IPS-NIHi7 (cell line): ENCODE measurements around the gene TLCD1.
"Not testable (repeated sequence)": the region's sequence is repeated elsewhere in the genome, so short reads cannot be mapped to it uniquely, and the experiment has no call there.

ENCODE experiments used
- DNase-seq: peaks from one replicate; pipeline ENCODE4 v3.0.0; 2012; ENCODE audit warnings: mixed read lengths; ENCODE audit errors: extremely low spot score

The TLCD1 gene

DNA sequence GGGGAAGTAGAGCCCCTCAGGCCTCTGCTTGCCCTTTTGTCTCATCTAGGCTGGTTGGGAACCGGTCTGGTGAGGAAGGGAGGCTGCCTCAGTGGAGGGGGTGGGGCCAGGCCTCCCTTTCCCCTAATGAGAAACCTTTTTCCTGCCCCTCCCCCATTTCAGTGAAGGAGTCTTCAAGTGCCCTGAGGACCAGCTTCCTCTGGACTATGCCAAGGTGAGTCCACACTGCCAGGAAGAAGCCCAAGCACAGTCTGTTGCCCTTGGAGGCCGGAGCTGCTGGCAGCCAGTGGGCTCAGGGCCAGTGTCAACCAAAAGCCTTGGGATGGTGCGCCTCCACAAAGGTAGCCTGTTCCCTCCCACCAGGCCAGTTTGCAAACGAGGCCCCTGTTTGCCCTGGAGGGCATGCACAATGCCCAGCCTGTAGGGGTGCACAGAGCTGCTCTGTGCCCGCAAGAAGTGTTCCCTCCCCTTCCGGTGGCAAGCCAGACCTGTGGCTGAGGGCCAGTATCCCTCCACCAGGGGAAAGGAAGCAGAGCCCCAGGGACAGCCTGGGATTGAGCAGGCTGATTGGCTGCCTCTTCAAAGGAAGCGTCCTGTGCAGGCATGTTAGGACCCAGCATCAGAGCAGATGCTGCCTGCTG lies 21.1 kb upstream of the TLCD1 start:
- DNase-seq = no peak

DNA sequence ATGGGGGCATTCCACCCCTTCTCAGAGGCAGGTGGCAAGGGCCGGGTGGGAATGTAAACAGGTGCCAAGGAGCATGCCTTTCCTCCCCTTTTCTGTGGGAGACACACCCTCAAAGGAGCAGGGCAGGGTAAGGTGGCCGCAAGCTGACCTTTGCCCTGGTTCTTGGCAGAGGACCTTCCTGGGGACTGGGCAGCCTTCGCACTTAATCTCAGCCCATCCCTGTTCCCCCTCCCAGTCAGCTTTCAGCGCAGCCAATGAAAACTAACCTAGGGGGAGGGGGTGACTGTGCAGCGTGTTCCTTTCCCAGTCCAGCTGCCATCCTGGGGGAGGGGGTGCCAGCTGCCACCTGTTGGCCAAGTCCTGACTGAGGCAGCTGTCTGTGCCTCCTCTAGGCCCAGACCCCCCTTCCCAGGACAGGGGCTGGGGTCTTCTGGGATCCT lies 20.6 kb upstream of the TLCD1 start:
- DNase-seq = no peak

DNA sequence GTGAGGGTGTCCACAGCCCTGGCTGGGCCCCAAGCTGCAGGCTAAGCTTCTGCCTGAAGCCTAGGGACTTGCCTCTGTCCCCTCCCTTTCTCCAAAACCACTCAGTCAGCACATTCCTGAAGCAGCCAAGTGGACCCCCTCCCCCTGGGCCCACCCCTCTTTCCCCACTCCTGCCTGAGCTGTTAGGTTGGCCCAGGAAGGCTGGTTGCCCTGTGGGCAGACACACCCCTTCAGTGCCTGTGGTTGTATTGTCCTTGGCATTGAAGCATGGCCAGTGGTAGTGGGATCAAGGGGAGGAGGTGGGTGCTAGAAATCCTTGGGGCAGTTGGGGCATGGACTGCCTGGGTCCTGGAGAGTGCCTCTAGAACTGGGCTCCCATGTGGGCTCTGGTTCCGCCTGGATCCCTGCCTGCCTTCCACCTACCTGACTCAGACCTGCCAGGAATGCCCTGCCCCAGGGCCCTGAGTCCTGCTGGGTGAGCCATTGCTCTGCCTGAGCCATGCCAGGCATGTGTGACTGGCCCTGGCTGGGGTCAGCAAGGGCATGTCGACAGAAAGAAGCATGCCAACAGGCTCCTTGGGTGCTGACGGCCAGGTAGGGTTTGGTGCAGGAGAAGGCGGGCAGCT lies 19.9 kb upstream of the TLCD1 start:
- no peak for DNase-seq

DNA sequence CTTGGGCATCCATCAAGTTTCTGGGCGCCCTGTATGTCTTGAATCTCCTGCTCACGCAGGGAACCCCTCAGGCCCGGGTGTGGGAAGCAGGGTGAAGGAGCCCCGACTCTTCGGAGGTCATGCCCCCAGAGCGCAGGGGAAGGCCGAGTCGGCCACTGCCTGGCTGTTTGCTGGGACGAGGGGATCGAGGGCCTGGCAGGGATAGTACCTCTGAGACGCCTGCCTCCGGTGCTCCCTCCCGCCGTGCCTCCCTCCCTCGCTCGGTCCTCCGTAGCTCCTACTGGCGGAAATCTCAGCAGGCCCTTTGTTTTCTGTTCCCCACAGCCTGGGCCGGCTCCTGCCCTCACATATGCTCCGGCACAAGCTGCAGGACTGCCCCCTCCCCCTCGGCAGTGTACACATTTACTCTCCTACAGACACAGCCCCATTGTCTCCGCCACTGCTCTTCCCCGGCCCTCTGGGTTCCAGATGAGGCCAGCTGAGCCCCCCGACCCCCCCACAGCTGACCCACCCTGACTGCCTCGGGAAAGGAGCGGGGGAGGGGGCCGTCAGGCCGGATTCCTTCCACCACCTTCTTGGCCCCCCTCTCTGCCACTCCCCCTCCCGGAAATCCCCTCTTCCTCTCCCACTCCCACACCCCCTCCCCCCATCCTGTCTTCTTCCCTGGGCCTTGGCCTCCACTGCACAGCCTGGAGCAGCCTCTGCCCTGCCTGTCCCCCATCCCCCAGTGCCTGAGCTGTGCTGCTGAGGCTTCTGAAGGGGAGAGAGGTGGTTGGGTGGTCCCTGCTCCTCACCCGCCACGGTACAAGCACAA lies 19.1 kb upstream of the TLCD1 start:
- peak; percentile 31 for DNase-seq

DNA sequence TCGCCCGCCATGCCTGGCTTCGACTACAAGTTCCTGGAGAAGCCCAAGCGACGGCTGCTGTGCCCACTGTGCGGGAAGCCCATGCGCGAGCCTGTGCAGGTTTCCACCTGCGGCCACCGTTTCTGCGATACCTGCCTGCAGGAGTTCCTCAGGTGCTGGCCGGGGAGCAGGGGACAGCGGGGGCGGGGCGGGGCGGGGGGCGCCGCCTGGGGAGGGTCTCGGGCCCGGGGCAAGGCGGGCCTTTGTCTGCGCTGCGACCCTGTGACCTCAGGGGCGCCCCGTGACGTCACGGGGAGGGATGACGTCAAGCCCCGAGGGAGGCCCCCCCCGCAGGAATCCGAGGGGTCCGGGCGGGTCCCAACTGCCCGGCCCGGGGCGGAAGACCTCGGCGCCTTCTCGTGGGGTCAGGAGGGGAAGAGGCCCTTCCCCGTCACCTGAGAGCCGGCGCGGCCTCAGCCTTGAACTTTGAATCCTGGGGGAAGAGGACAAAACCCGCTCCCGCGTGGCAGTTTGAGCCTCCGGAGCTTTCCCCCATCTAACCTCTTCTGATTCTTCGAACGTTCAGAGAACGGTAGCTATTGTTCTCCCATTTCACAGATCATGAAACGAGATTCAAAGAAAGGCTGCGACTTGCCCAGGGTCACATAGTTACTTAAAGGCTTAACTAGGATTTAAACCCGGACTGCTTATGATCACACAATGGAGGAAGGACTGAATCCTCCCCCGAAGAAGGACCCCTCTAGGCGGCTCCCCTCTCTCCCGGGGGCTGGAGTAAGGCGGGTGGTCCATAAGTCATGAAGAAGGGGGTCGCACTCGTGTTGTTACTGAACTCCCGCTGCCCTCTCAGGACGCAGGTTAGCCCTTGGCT lies 18.3 kb upstream of the TLCD1 start:
- peak; percentile 74 for DNase-seq

DNA sequence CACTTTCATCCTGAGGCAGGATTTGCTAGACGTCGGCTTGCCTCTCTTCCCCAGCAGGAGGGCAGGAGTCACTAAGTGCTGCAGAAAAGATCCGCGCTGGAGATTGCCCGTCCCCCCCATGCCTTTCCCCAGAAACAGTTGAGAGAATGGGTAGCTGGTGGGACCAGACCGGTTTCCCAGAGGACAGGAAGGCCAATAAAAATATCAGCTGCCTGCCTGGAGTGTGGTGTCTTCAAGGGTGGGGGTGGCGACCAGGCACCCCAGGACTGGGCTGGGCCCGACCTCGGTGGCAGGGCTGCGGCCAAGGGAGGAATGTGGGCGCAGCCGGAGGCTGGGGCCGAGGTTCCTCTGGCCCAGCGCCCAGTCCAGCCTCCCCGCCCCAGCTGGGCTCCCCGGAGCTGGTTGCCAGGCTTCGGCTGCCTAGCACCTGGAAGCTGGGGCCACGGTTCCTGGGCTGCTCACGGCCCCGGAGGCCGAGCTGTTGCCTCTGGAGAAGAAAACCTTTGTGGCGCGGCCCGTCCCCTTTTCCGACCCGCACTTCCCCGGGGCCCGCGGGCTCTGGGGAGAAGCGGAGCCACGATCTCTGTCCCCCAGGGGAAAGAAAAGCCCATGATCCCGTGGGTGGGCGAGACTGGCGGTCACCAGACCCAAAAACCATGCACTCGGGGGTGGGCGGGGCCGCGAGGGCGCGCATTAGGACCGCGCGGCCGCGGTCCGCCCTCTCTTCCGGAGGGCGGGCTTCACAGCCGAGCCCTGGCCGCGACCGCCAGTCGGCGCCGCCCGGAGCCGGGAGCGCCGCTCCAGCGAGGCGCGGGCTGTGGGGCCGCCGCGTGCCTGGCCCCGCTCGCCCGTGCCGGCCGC lies 17.4 kb upstream of the TLCD1 start, which contains the start of gene TRAF4:
Gene TRAF4 (plus strand): TSS at position 769 of the 861 bp plus-strand sequence. CDS start 102 bp downstream, outside the sequence.
- DNase-seq = peak; percentile 75

DNA sequence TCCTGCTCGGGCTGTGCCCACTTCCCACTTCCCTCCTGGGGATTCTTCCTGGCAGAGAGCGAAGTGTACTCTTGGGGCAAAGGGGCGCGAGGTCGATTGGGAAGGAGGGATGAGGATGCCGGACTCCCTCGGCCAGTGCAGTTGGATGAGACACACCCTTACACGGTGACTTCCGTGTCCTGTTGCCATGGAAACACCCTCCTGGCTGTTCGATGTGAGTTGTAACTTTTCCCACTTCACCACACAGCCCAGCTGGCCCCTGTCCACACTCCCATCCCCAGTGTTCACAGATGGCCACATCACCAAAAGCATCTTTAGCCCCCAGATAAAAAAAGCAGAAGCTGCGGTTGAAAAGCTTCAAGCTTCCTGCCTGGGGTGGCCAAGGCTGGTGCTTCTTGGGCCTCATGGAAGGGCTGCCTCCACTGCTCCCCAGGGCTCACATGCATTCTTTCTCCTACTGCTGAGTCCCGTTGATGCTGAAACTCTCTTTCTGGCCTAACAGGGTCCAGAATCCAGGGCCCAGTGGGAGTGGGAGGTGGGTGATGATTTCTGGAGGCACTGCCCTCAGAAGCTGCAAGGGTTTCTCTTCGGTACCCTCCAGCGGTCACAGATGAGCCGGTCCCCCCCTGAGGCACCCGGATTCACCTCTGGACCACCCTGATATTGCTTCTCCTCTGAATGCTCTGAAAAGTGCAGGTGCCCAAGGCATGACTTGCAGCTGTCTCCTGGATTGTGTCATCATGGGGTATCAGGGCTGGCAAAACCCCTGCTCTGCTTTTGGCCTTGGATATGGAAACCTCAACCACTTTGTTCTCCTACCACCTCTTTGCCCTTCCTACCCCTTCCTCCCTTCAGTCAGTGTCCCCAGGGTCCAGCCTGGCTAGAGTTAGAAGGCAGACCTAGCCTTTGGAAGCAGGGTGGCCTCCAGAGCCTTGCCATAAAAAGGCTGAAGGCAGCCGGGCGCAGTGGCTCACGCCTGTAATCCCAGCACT lies 15.6 kb upstream of the TLCD1 start:
- no peak for DNase-seq

DNA sequence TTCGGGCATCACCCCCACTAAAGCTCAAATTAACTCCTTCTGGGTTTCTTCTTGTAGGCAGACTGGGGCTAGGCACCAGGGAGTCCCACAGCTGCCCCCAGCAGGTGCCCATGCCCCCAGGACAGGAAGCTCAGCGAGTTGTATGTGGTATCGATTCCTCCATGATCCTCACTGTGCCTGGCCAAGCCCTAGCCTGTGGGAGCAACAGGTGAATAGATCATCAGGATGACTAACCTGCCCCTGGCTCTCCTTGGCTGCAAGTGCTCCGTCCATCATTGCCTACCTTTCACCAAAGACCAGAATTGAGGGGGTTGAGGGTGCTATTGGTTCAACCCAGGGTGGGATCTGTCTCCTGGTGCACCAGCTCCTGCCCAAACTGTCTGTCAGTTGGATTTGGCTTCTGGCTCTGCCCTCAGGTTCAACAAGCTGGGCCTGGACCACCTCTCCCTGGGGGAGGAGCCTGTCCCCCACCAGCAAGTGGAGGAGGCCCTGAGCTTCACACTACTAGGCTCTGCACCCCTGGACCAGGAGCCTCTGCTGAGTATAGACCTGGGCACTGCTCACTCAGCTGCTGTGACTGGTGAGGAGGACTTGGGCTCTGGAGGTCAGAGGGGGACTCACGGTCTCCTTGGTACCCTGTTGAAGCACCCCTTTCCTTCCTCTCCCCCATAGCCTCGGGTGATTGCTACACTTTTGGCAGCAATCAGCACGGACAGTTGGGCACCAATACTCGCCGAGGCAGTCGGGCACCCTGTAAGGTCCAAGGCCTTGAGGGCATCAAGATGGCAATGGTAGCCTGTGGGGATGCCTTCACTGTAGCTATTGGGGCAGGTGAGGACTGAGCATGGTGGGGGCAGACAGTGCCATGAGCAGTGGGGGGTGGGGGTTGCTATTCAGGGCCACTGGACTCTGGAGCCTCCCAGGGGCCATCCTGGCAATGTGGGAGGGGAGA lies 14.6 kb upstream of the TLCD1 start:
- DNase-seq = no peak

DNA sequence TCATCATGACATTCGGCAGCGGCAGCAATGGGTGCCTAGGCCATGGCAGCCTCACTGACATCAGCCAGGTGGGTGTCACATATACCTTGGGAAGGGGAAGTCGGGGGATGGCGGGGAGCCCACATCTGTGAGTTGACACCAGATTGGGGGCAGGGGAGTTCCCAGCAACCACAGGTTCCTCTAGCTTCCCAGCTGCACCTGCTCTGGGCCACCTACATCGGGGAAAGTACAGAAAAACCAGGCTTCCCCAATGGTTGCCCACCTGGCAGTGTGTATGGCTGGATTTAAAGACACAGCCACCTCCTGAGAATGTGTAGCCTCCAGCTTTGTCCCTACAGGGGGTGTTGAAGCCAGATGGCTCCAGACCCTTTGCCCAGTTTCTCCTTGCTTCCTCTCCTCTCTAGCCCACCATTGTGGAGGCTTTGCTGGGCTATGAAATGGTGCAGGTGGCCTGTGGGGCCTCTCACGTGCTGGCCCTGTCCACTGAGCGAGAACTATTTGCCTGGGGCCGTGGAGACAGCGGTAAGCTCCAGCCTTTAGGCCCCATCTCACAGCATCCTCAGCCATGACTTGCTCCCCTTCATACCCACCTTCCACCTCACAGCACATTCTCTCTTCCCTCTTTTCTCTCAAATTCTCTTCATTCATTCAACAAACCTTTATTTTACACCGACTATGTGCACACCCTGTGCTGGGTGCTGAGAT lies 12.8 kb upstream of the TLCD1 start:
- no peak for DNase-seq

DNA sequence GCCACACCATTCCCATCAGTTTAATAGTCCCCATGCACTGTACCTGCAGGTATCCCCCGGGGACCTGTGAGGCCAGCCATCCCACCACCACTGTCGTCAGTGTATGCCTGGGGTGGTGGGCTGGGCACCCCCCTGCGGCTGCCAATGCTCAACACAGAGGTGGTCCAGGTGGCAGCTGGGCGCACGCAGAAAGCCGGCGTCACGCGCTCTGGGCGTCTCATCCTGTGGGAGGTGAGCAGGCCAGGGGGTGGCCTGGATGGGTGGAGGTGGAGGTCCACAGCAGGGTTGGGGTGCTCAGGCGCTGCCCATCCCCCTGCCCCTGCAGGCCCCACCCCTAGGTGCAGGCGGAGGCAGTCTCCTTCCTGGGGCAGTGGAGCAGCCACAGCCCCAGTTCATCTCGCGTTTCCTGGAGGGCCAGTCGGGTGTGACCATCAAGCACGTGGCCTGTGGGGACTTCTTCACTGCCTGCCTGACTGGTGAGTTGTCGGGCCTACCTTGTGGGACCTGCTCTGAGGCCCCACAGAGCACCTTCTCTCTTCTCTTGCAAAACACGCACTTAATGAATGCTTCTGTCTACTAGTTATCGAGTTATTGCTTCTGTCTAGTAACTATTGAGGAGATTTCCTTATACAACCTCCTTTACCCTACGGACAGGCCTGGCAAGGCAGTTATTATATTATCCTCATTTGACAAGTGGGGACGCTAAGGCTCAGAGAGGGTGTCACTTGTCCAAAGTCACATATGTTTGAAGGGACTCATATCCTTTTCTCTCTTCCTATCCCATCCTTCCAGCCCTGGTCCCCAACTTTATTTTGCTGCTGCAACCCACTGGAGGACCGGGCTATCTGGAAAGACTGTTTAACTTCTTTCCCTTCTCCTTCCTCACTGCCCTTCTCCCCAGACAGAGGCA lies 12.0 kb upstream of the TLCD1 start:
- no peak for DNase-seq

DNA sequence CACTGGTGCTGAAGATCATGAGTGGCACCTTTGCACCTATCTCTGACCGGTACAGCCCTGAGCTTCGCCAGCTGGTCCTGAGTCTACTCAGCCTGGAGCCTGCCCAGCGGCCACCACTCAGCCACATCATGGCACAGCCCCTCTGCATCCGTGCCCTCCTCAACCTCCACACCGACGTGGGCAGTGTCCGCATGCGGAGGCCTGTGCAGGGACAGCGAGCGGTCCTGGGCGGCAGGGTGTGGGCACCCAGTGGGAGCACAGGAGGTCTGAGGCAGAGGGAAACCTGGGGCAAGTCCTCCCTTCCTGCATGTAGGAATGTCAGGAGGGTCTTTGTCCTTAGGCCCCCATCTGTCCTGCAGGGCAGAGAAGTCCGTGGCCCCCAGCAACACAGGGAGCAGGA lies 11.3 kb upstream of the TLCD1 start:
- DNase-seq = no peak

DNA sequence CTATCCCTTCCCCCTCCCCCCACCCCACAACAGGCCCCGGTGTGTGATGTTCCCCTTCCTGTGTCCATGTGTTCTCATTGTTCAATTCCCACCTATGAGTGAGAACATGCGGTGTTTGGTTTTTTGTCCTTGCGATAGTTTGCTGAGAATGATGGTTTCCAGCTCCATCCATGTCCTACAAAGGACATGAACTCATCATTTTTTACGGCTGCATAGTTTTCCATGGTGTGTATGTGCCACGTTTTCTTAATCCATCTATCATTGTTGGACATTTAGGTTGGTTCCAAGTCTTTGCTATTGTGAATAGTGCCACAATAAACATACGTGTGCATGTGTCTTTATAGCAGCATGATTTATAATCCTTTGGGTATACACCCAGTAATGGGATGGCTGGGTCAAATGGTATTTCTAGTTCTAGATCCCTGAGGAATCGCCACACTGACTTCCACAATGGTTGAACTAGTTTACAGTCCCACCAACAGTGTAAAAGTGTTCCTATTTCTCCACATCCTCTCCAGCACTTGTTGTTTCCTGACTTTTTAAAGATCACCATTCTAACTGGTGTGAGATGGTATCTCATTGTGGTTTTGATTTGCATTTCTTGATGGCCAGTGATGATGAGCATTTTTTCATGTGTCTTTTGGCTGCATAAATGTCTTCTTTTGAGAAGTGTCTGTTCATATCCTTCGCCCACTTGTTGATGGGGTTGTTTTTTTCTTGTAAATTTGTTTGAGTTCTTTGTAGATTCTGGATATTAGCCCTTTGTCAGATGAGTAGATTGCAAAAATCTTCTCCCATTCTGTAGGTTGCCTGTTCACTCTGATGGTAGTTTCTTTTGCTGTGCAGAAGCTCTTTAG lies 10.1 kb upstream of the TLCD1 start:
- not testable (repeated sequence) for DNase-seq

DNA sequence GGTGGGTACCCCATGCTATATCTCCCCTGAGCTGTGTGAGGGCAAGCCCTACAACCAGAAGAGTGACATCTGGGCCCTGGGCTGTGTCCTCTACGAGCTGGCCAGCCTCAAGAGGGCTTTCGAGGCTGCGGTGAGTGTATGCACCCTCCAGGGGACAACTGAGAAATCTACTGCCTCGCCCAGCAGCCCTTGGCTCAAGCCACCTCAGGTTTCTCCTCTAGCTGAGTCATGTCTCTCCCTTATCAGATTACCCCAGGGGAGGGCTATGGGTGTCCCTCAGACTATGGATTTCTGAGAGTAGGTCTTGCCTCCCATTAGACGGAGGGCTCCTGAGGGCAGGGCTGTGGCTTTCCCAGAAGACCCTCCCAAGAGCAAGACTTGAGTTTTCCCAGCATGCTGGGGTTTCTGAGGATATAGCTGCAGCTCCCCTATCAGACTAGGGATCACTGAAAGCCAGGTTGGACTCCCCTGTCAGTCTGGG lies 9.2 kb upstream of the TLCD1 start:
- DNase-seq = no peak

DNA sequence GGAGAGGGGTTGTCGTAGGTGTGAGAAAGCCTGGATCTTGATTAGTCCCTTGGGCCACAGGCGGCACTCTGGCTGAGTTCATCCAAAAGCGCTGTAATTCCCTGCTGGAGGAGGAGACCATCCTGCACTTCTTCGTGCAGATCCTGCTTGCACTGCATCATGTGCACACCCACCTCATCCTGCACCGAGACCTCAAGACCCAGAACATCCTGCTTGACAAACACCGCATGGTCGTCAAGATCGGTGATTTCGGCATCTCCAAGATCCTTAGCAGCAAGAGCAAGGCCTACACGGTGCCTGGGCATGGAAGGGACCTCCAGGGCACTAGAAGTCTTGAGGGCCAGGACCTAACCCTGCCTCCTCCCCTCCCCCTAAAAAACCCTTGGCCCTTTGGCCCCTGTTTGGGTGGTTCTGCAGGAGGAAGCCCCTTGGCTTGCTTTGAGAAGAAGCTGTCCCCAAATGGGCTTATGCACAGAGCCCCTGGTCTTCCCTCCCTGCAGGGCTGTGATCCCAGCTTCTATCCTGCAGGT lies 8.7 kb upstream of the TLCD1 start:
- no peak for DNase-seq

DNA sequence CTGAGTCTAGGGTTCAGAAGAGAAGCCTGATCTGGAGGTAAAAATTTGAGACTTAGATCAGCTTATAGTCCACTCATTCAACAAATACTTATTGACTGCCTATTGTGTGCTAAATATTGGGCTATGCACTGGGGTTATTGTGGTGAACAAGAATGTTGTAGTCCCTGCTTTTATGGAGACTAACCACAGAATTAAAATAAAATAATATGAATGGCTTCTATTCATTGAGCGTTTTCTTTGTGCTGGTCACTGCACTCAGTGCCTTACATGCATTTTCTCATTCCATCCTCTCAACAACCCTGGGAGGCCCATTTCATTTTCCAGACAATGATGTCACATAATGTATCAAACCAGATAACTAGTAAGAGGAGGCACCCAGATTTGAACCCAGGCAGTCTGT lies 7.3 kb upstream of the TLCD1 start:
- no peak for DNase-seq
